ENCODE data around the gene NBEAL1.
"Not testable (repeated sequence)": the region's sequence is repeated elsewhere in the genome, so short reads cannot be mapped to it uniquely, and the experiment has no call there.

The NBEAL1 gene

DNA sequence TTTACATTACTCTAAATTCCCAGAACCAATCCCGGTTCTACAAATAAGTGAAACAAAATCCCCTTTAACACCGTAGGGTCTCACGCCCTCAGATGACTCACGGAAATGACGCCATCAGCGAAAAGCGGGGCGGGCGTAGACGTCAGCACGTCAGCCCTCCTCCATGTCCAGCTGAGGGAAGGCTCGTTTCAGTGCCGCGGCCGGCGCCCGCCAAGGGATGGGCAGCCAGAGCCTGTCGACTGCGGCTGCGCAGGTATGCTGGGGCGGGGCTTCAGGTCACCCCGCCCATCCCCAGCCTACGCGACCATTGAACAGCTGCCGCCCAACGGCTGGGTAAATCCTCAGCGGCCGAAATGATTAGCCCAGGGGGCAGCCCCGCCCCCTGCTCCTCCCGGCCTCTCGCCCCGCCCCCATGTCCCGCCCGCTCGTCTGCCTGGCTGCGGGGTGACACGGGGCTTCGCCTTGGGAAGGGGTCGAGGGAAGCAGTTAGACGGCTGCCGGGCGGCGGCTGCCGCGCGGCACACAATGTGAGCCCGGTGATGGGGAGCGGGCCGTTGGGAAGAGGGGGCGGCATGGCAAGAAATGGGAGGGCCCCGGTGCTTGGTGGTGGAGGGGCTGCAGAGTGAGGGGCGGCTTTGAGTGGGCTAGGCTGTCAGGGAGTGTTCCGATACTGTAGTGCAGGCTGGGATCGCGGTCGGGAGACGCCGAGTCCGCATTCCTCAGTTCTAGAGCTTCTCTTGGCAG lies at the start of gene NBEAL1:
NBEAL1 (plus strand) TSS at position 420 of the 744 bp plus-strand sequence. CDS start 1,510 bp downstream, outside the sequence.
- DNase-seq (ENCODE audit: low read depth in 2 of 2, low spot score in 1 of 2): peak; percentile 90 to 91

- no peak for DNase-seq (ENCODE audit: low read depth in 2 of 2, low spot score in 1 of 2)
These were observed 48.7 kb upstream of the NBEAL1 start for GRCh38 chr2:202965810-202966460.

DNA sequence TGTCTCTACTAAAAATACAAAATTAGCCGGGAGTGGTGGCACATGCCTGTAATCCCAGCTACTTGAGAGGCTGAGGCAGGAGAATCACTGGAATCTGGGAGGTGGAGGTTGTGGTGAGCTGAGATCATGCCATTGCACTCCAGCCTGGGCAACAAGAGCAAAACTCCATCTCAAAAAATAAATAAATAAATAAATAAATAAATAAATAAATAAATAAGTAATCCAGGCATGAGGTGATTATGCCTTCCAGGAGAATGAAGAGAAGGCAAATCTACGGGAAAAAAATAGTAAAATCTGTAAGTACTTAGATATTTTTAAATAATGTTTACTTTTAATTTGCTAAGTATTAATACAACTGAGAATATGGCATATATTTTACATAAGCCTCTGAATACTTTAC lies 45.3 kb upstream of the NBEAL1 start:
- DNase-seq (ENCODE audit: low read depth in 2 of 2, low spot score in 1 of 2): not testable (repeated sequence)

DNA sequence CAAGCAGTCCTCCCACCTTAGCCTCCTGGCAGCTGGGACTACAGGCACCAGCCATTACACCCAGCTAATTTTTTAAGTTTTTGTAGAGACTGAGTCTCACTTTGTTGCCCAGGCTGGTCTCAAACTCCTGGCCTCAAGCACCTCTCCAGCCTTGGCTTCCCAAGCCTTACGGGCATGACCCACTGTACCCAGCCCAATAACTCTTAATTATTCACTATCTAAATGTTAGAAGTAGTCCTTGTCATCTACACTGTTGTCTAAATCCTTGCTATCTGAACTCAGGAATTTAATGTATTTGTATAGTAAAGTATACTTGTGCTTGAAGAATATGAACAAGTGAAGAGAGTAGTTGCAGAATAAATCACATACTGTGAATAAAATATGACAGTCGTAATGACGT lies 37.9 kb upstream of the NBEAL1 start:
- no peak for DNase-seq (ENCODE audit: low read depth in 2 of 2, low spot score in 1 of 2)

GRCh38 chr2:202982779-202983491 lies 31.7 kb upstream of the NBEAL1 start:
- DNase-seq (ENCODE audit: low read depth in 2 of 2, low spot score in 1 of 2): no peak

DNA sequence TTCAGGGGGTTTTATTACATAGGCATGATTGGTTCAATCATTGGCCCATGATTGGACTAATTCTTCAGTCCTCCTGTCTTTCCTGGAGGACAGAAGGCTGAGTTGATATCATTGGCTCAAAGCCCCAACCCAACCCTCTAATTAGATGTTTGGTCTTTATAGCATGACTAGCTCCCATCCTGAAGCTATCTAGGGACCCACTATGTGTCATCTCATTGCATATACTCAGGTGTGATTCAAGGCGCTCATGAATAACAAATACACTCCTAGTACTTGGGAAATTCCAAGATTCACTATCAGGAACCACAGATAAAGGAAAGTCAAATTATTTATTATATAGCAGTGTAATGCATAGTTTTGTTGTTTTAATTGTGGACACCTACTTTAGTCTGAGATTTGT lies 24.9 kb upstream of the NBEAL1 start:
- no peak for DNase-seq (ENCODE audit: low read depth in 2 of 2, low spot score in 1 of 2)

- DNase-seq (ENCODE audit: low read depth in 2 of 2, low spot score in 1 of 2): no peak
These were observed 24.2 kb upstream of the NBEAL1 start for GRCh38 chr2:202990501-202990900.

GRCh38 chr2:202997113-202997512 lies 17.6 kb upstream of the NBEAL1 start:
- not testable (repeated sequence) for DNase-seq (ENCODE audit: low read depth in 2 of 2, low spot score in 1 of 2)

DNA sequence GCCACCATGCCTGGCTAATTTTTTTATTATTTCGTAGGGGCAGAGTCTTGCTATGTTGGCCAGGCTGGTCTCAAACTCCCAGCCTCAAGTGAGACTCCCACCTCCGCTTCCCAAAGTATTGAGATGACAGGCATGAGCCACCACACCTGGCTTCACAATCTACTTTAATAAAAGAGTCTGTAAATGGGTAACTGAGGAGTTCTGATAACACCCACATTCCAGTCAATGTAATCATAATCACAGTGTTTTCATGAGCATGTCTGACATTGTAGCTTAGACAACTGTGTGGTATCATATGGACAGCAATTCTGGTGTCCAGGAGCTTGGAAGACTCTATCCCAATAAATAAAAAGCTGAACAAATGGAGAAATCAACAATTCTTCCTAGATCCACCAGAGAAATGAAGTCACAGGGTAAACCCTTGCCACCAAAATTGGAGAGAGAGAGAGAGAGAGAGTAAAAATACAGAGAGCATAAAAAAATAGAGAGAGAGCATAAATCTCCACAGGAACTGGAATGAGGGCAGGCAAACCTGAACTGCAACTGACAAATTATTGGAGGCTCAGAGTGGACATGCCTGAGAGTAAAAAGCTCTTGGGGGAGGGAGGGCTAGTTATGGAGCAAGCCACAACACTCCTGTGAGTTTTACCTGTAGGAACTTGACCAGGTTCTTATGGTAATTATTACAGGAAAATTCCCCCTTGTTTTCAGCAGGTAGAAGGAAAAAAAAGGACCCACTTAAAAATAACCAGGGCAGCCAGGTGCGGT lies 12.4 kb upstream of the NBEAL1 start:
- DNase-seq (ENCODE audit: low read depth in 2 of 2, low spot score in 1 of 2): no peak

GRCh38 chr2:203003716-203004115 lies 11.0 kb upstream of the NBEAL1 start:
- DNase-seq (ENCODE audit: low read depth in 2 of 2, low spot score in 1 of 2): no peak

DNA sequence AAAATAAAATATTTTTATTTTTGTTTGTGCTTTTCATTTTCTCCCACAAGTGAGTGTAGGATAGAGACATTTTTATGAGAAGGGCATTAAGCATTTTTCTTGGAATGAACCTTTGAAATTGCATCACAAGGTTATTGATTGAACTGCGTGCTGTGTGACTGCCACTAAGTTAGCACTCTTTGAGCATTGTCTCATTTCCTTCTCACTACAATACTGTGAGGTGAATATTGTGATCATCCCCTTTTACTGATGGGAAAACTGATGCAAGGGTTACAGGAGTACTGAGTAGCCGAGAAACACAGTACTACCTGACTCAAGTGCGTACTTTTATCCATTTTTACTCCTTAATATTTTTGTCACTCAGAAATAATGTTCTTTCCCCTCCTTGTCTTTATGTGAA lies 2.0 kb downstream of the NBEAL1 start:
- no peak for DNase-seq (ENCODE audit: low read depth in 2 of 2, low spot score in 1 of 2)

- no peak for DNase-seq (ENCODE audit: low read depth in 2 of 2, low spot score in 1 of 2)
These were observed 3.5 kb downstream of the NBEAL1 start for GRCh38 chr2:203018181-203018580.

DNA sequence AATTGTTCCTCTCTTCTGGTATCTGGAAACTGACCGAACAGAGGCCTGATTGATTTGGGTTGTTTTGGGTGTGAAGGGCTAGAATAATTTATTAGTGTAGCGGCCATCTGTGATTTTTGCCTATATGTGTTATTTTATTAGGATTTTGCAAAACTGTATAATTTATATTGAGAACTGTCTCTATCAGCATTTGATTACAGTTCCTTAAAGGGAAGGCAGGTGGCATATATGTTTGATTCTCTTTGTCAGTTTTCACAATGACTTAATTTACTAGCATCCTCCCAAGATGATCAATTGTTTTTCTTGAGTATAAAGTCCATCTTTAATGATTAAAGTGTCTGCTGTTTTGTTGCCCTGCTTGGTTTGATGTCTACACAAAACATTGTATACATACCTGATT lies 4.5 kb downstream of the NBEAL1 start:
- DNase-seq (ENCODE audit: low read depth in 2 of 2, low spot score in 1 of 2): no peak

DNA sequence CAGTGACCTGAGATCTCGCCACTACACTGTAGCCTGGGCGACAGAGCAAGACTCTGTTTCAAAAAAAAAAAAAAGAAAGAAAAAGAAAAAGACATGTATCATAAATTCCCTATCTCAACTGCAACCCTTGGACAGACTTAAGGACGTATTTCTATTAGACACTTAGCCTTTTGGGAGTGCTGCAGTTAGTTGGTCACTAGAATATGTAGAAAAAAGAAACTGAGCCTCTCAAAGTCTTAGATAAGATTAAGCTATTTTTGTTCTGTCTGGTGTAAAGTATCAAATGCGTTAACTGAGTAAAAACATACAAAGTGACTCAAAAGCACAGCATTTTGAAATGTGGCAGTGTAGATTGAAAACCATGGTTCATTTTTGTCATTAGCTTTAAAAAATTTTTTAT lies 7.3 kb downstream of the NBEAL1 start:
- no peak for DNase-seq (ENCODE audit: low read depth in 2 of 2, low spot score in 1 of 2)

GRCh38 chr2:203022751-203023150 lies 8.1 kb downstream of the NBEAL1 start:
- DNase-seq (ENCODE audit: low read depth in 2 of 2, low spot score in 1 of 2): no peak

DNA sequence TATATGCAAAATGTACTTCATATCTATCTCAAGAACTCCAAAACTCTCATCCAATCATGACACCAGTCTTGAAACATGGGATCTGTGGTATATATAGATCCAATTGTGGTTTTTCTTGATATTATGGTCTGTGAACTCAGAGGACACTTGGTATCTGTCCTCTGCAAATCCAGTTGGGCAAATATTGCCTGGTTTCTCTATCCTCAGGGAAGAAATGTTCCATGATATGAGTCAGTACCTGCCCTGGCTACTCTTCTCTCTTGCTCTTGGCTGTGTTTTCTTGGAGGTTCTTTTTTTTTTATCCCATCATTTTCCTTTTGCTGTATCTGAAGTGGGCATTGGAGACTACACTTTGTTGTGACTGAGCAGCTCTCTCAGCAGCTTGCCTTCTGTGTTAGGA lies 10.9 kb downstream of the NBEAL1 start:
- DNase-seq (ENCODE audit: low read depth in 2 of 2, low spot score in 1 of 2): no peak

DNA sequence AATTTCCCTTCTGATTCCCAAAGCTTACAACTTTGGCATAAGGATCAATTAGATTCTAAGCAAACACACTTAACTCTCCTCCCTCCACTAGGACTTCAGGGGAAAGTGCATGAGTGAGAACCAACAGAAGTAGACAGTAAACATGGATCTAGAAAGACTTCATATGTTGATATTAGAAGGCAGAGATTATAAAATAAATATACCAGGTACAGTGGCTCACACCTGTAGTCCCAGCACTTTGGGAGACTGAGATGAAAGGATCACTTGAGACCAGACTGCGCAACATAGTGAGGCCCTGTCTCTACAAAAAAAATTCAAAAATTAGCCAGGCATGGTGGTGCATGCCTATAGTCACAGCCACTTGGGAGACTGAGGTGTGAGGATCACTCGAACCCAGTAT lies 15.9 kb downstream of the NBEAL1 start:
- DNase-seq (ENCODE audit: low read depth in 2 of 2, low spot score in 1 of 2): no peak

DNA sequence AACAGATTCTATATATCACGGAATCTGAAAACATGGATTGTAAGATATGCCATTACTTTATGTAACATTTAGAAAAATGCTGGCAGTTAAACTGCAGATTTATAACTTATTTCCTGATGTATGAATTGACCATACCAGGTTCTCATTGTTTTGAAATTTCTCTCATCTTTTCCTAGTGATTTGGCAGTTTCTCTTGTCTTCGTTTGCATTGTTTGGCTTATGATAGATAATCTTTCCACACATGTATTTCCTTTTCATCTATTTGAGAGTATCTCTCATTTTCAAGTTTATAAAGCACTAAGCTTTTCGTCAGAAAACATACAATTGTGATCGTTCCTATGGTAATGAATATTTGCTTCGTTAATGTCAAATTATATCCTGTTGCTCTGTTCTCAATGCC lies 16.3 kb downstream of the NBEAL1 start:
- DNase-seq (ENCODE audit: low read depth in 2 of 2, low spot score in 1 of 2): no peak

DNA sequence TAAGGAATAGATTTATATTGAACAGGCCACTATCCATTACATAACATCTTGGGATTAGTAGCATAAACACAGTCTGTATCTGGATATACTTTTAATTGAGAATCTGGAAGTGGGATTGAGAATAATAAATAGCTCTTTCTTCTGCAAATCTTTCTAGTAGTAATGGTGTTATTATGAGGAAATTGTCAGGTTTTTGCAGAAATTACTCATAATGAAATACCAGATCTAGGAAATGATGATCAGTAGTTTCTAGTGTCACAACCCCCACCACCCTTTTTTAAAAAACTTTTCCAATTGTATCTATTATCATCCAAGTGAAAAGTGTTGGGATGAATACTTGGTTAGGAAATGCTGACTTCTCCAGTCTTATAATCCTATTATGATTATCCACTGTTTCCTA lies 18.7 kb downstream of the NBEAL1 start:
- no peak for DNase-seq (ENCODE audit: low read depth in 2 of 2, low spot score in 1 of 2)

- DNase-seq (ENCODE audit: low read depth in 2 of 2, low spot score in 1 of 2): no peak
These were observed 21.3 kb downstream of the NBEAL1 start for GRCh38 chr2:203035879-203036470.

DNA sequence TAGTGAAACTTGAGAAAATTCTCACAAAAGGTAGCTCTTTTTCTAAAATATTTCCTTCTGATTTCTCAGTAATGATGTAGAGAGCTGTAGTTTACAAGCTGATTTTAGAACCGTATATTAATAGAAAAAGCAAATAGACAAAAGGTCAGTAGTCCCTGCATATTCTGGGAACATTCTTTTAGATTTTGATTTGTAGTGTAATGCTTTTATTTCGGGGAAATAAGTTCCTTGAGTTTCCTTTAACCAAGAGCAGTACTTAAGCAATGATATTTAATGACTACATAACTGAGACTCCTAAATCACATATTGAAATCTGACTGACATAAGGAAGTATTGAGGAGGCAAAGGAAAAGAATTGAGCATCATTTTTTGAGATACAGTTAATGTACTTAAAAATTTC lies 22.4 kb downstream of the NBEAL1 start:
- DNase-seq (ENCODE audit: low read depth in 2 of 2, low spot score in 1 of 2): no peak
